ENCODE results near the gene LRP1B. TPM values are rescaled to one million over a fixed set of nuclear protein-coding genes. Genes with fewer than 3 reads are reported as not detected.

The LRP1B gene
- polyA plus RNA-seq, 2 of the 4 experiments (the other 2 are of a cell fraction), result 0.03 TPM; not detected in 1

DNA sequence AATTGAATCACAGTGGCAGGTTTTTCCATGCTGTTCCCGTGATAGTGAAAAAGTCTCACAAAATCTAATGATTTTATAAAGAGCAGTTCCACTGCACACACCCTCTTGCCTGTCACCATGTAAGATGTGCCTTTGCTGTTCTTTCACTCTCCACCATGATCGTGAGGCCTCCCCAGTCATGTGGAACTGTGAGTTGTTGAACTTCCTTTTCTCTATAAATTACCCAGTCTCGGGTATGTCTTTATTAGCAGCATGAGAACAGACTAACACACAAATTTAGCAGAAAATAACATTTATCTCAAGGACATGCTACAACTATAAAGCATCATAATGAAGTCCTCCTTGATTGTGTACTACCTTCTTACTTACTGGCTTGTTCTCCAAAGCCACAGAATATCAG is 1526.0 kb downstream of the LRP1B start:
- WGBS (ENCODE audit: missing lambda C conversion rate), result 68% methylated on average over 3 of the region's 3 CpGs
- ChIA-PET POLR2A (no interaction called here), CTCF (no interaction called here)
- Histone ChIP-seq H3K9me3 (no peaks in the 10 kb centered on the region), H3K4me3 (no peak overlapping the region), H3K4me1 (no peaks in the 10 kb centered on the region), H3K4me2 (no peak overlapping the region), H3K27ac (no peak overlapping the region)
- TF ChIP-seq MAZ (IDR thresholded peaks at IDR 0.05; ENCODE audit: borderline replicate concordance, low read depth, low read length) (no peak), TFCP2L1 (CRISPR knock-in tag; IDR thresholded peaks at IDR 0.05) (no peak), HEYL (CRISPR knock-in tag; IDR thresholded peaks at IDR 0.05) (no peak), CEBPB (IDR thresholded peaks at IDR 0.05) (no peak), RCOR1 (IDR thresholded peaks at IDR 0.05; ENCODE audit: low read depth, low read length) (no peak), RARB (CRISPR knock-in tag; IDR thresholded peaks at IDR 0.05) (no peak), CBX8 (IDR thresholded peaks at IDR 0.05) (no peak), KDM1A (IDR thresholded peaks at IDR 0.05; ENCODE audit: low read depth) (no peak), NPAS2 (CRISPR knock-in tag; IDR thresholded peaks at IDR 0.05; ENCODE audit: borderline replicate concordance) (no peak), ZSCAN20 (CRISPR knock-in tag; IDR thresholded peaks at IDR 0.05) (no peak), SMC3 (IDR thresholded peaks at IDR 0.05) (no peak)
- TF ChIP-seq, protein P1, sequence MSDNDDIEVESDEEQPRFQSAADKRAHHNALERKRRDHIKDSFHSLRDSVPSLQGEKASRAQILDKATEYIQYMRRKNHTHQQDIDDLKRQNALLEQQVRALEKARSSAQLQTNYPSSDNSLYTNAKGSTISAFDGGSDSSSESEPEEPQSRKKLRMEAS (IDR thresholded peaks at IDR 0.05), result no peak
- no peak for DNase-seq (ENCODE audit: low read depth in 1 of 2, low spot score in 1 of 2)
- ATAC-seq, result no peak
- no peak for FAIRE-seq

DNA sequence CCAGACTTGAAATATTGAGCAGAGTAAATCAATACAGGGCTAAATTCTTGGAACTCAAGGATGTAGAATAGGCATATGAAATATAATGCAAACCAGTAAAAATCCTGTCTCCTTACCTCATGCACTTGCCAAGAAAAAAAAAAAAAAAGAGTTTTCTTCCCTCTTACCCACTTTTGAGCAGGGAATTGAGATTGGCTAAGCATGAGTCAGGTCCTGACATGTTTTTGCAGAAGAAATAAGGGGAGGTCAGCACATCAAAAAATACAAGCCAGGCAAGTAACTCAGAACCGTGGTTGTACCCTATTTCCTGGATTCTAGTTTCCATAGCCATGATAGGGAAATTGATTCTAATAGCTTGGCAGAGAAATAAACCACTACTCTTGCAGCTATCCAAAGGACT is 1526.7 kb downstream of the LRP1B start:
- Histone ChIP-seq H3K4me2 (no peak overlapping the region), H3K27ac (no peak overlapping the region), H3K4me1 (no peaks in the 10 kb centered on the region), H3K9me3 (no peaks in the 10 kb centered on the region), H3K4me3 (no peak overlapping the region)
- CTCF ChIA-PET, result no interaction called here
- DNase-seq (ENCODE audit: low read depth in 1 of 2, low spot score in 1 of 2), result no peak
- TF ChIP-seq NPAS2 (CRISPR knock-in tag; IDR thresholded peaks at IDR 0.05; ENCODE audit: borderline replicate concordance) (no peak), KDM1A (IDR thresholded peaks at IDR 0.05; ENCODE audit: low read depth) (no peak), JUN (IDR thresholded peaks at IDR 0.05) (no peak), RAD21 (conservative IDR thresholded peaks at IDR 0.05 in 1 of 2, IDR thresholded peaks at IDR 0.05 in 1 of 2) (no peak), MAFK (IDR thresholded peaks at IDR 0.05; ENCODE audit: partially characterized antibody) (no peak), TP53 (CRISPR knock-in tag; IDR thresholded peaks at IDR 0.05) (no peak), MYC (IDR thresholded peaks at IDR 0.05; ENCODE audit: borderline replicate concordance, low read length) (no peak), USF2 (IDR thresholded peaks at IDR 0.05) (no peak)
- POLR2A ChIA-PET, result no interaction called here
- ATAC-seq, result no peak
- 10% methylated on average over 1 of the region's 1 CpG for whole genome bisulfite sequencing (ENCODE audit: missing lambda C conversion rate)
- FAIRE-seq, result no peak

DNA sequence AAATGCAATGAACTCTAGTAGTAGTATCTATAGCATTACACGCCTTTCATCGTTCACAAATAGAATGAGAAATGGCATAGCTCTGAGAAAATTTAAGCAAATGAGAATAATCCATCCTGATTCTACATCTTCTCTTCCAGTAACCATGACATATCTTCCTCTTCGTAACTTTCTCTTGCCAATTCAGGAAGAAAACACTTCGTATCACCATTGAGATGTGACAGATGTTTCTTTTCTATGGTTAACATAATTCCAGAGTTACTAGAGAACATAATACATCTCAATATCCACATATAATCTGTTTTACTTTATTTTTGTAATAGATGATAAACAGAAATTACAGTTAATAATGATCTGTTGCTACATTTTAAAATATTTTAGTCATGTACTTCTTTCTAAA is 1527.4 kb downstream of the LRP1B start:
- H3K4me3 ChIP-seq, result no peak overlapping the region
- WGBS (ENCODE audit: missing lambda C conversion rate), result 89% methylated on average over 4 of the region's 4 CpGs
- no peaks in the 10 kb centered on the region for H3K9me3 ChIP-seq
- ChIA-PET CTCF (no interaction called here), POLR2A (interaction anchor here (0.5 kb wide), 1 partner anchor 201 kb away, joined by 3 read pairs; no protein-coding TSS in a partner anchor)
- H3K4me1 ChIP-seq, result no peaks in the 10 kb centered on the region
- DNase-seq (ENCODE audit: low read depth in 1 of 2, low spot score in 1 of 2) (no peak), FAIRE-seq (no peak), ATAC-seq (no peak)
- H3K4me2 ChIP-seq, result no peak overlapping the region
- TF ChIP-seq ELK1 (IDR thresholded peaks at IDR 0.05; ENCODE audit: low read depth, low read length) (no peak), EHMT2 (IDR thresholded peaks at IDR 0.05; ENCODE audit: low read depth) (no peak), ZFP36 (IDR thresholded peaks at IDR 0.05; ENCODE audit: borderline replicate concordance, partially characterized antibody) (no peak), HOXB5 (CRISPR knock-in tag; IDR thresholded peaks at IDR 0.05) (no peak), HOXA7 (CRISPR knock-in tag; IDR thresholded peaks at IDR 0.05) (no peak)
- no peak overlapping the region for H3K27ac ChIP-seq

Data from A549 (cell line).